ENCODE results near the gene KEL.

The KEL gene

GRCh38 chr7:142930126-142930730 is 31.9 kb downstream of the KEL start:
- DNase-seq (ENCODE audit: low read depth in 3 of 3), result no peak

- no peak for DNase-seq (ENCODE audit: low read depth in 3 of 3)
These were observed 34.2 kb downstream of the KEL start for GRCh38 chr7:142927949-142928348.

GRCh38 chr7:142927085-142927745 is 34.9 kb downstream of the KEL start:
- DNase-seq (ENCODE audit: low read depth in 3 of 3), result no peak

GRCh38 chr7:142925413-142925812 is 36.8 kb downstream of the KEL start:
- no peak for DNase-seq (ENCODE audit: low read depth in 3 of 3)

DNA sequence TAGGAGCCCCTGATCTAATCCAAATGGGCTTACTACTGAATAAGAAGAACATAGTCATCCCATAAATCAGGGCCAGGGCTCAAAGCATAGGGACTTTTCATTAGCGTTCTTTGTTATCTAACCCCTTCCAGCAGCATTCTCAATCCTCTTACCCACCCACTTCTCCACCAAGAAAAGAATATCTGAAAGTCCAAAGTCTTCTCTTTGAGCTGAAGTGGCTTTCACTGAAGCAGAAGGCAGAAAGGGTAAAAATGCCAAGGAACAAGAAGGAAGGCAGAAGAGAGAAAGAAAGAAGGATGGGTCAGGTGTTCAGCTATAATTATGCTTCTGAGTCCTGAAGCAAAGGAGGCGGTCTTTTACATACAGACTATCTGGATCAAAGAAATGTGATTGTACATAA is 38.8 kb downstream of the KEL start:
- DNase-seq (ENCODE audit: low read depth in 3 of 3), result no peak

DNA sequence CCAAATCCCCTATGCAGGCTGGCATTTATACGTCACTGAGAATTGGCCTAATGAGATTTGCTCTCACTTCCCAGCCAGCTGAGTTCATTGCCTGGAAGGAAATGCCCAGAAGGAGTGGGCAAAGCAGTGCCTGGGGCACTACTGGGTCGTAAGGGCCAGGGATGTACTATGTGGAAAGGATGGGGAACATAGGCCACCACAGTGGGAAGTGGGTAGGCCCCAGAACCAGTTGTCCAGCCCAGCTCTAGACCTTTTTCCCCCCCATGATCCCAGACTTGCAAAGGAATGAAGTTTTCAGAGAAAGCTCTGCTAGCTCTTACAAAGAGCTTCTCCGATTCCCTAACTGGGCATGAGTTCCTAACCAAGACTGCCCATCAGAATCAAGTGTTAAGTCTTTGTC is 42.5 kb downstream of the KEL start:
- no peak for DNase-seq (ENCODE audit: low read depth in 3 of 3)

DNA sequence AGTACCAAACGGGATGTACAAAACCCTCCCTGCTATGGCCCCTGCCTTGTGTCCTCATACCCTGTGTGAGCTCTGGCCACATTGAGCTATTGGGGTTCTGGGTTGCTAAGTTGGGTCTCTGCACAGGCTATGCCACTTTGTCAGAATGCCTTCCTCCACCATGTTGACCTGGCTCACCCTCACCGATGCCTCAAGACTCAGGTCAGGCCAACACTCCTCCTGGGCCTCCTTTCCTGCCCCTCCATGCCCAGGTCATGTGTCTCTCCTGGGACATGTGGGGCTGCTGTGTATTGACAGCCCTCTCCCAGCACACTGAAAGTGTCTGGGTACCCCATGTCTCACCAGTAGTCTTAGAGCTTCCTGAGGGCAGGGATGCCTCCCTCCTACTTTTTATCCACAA is 43.3 kb downstream of the KEL start:
- DNase-seq (ENCODE audit: low read depth in 3 of 3), result no peak

GRCh38 chr7:142917447-142917846 is 44.7 kb downstream of the KEL start:
- DNase-seq (ENCODE audit: low read depth in 3 of 3), result no peak

- no peak for DNase-seq (ENCODE audit: low read depth in 3 of 3)
These were observed 45.7 kb downstream of the KEL start for GRCh38 chr7:142916508-142916907.

DNA sequence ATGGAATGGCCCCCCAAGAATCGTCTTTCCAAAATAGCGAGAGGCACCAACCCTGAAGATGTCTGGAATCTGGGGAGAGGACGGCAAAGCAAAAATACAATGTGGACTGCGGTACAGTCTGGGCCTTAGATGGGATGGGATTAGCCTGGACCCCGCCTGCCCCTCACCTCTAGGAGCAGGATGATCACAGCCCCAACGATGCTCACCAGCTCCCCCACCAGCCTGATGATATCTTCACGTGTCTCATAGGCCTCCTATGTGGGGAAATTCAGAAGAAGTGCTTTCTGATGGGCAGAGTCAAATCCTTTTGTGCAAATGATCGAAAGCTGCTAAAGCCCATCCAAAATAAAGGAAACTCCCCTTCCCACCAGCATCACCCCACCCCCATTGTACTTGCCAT is 46.8 kb downstream of the KEL start:
- DNase-seq (ENCODE audit: low read depth in 3 of 3), result no peak

DNA sequence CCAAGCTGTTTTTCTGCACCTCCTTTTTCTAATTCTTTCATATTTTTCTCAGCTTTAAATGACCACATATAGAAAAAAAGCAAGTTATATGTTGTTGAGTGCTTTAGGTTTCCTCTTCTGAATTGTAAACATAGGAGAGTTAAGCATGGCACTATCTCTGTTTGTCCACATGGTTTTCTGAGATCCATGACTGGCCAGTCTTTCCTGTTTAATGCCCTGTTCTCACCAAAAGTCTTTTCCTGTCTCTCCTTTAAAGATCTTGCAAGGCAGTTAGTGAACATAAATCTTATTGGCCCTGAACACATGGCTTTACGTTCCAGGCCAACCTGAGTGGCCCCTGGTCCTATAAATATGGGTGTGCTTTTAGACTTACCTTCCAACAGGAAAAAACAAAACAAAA is 48.0 kb downstream of the KEL start:
- no peak for DNase-seq (ENCODE audit: low read depth in 3 of 3)

DNA sequence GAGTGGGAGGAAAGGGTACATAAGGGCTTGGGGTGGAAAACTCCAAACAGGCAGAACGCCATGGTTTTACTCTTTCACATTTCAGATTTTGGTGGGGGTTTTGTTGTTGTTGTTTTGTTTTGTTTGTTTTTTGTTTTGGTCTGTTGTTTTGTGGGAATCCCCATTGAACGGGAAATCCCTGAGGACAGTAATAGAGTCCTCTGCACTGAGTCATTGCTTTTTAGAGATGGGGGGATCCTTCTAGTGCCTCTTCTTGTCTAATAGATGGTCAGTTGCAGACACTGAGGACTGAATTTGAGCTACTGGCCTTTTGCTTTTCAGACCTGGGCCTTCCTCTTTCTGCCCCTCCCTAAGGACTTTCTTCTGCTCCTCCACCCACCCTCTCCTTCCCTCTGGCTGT is 48.6 kb downstream of the KEL start:
- DNase-seq (ENCODE audit: low read depth in 3 of 3), result no peak

DNA sequence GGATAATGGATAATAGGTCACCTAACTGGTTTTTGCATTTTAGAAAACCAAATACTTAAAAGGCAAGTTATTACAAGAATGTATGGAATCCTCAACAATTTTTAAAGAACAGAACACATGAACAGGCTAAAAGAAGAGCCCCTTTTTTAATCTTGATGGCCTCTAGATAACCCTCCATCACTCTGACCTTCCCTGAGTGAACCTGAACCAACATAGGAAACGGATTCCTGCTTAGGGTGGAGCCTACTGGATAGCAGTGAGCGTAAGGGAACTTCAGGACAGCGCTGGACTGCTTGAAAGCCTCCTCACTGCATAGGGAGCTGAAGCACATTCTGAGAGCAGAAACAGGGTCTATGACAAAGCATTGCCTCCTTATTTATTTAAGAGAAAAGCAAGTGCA is 49.1 kb downstream of the KEL start:
- no peak for DNase-seq (ENCODE audit: low read depth in 3 of 3)

DNA sequence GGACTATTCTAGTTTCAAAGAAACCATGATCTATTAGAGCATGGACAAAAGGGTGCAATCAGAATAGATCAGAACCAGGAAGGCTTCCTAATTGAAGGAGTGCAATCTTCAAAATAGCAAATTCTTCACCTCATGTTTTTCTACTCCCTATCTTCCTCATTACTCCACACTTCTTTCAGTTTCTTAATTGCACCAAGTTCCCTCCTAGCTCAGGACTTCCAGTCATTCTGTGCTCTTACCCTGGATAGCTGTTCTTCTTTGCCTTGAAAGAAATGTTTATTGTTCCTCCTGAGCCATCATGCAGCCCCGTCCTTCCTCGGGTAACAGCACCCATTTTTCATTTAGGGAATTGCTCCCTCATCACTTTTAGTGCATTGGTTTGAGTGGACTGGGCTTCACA is 51.7 kb downstream of the KEL start:
- no peak for DNase-seq (ENCODE audit: low read depth in 3 of 3)

DNA sequence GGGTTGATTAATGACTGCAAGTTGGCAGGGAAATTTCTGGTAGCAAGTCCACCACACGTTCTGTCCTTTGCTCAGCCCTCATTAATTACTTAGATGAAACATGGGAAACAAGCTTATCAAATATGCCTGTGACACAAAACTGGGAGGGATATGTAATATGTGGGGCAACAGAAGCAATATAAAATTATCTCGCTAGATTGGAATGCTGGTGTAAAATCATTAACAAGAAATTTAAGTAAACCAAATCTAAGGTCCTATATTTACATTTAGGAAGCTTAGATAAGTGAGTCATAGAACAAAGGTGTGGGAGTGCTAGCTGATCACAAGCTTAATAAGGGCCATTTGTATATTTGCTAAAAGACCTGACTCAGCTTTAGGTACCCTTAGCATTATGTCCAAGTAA is 52.1 kb downstream of the KEL start:
- DNase-seq (ENCODE audit: low read depth in 3 of 3), result no peak

GRCh38 chr7:142908921-142909890 is 53.0 kb downstream of the KEL start:
- DNase-seq (ENCODE audit: low read depth in 3 of 3), result no peak

DNA sequence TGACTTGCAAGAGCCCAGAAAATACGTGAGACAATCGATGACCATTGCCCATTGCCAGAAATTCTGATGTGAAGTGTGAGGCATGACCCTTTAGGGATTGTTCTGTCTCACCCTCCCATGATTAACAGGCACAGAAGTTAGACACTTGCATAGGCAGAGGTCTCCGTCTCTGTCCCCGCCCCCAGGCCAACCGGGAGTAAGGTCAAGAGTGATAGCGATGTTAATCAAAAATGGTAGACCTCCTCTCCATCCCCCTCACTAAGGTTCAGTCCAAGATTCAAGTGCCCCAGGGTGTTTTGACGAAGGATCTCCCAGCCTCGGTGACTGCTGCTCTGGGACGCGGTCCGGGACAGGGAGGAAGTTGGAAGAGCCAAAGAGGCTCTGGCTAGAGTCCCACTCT is 53.9 kb downstream of the KEL start:
- no peak for DNase-seq (ENCODE audit: low read depth in 3 of 3)

- no peak for DNase-seq (ENCODE audit: low read depth in 3 of 3)
These were observed 55.5 kb downstream of the KEL start for GRCh38 chr7:142906643-142907042.

- no peak for DNase-seq (ENCODE audit: low read depth in 3 of 3)
These were observed 56.4 kb downstream of the KEL start for GRCh38 chr7:142905759-142906158.

DNA sequence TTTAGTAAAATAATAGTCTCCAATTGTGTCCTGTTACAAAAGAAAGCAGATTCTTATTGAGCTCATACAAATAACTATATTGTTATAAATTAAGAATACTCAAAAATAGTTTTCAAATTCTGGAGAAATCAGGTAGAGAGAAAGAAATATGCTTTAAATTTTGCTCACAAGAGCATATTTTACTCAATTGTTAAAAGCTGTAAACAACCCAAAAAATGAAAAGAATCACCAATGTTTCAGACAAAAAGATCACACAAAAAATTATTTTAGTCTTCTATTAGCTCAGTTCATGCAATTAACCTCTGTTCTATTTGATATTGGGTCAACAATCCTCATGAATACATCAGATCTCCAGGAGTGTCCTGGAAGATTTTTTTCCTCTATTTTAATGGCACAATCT is 58.0 kb downstream of the KEL start:
- DNase-seq (ENCODE audit: low read depth in 3 of 3), result no peak

DNA sequence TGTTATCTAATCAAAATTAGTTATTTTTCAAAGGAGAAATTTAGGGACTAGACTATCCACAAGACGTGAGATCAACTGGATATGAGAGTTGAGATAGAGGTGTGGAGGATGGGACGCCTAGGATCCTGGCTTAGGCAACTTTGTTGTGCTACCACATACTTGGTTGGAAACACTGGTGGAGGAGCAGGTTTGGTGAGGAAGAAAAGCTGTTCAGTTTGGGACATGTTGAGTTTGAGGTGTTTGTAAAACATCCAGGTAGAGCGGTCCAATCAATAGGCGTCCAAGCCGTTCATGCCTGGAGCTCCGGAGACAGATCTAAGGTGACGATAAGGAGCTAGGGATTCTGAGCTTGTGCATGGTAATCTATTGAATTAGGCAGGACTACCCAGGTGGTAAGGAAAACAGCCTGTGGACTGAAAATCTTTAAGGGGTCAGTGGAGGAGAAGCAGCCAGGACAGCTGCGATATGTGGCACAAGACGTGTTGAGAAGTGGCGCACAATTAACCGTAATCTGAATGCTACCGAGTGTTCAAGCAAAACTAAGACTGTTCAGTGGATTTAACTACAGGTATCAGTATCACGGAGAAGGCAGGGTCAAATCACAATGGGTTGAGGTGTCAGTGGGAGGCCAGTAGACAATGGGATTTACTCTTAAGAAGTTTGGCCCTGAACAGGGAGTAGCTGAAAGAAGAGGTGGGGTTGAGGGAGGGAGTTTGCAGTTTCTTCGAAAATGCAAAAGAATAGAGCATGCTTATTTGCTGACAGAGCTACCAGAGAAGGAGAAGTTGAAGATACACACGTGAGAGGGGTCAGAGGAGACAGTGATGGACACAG is 60.5 kb downstream of the KEL start:
- DNase-seq (ENCODE audit: low read depth in 3 of 3), result no peak

DNA sequence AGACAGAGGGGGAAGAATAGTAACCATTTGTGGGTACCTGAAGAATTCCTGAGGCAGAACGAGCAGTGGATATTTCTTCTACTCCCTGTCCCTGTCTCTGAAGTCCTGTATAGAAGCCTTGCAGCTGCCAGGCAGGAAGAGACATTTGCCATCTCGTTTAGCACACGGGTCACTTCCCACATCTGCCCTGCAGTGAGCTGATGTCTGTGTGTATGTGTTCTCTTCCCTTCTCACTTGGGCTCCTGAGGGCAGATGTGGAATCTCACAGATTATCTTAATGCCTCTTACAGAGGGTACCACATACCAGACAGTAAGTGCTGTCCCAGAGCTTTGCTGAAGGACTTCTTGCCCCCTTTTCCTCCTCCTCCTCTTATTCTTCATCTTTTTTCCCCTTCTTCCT is 62.5 kb downstream of the KEL start:
- DNase-seq (ENCODE audit: low read depth in 3 of 3), result no peak
